Measurements from ENCODE around the gene BBS7.

- TF ChIP-seq CTCF (IDR thresholded peaks at IDR 0.05; ENCODE audit: low read length) (peak; percentile 74), EZH2 (IDR thresholded peaks at IDR 0.05; ENCODE audit: borderline replicate concordance, low read length) (no peak)
Observed at GRCh38 chr4:121900132-121900983, 30.1 kb upstream of the BBS7 start.

Measured in OCI-LY1 (cell line).